ENCODE data around the gene CES4A. TPM values are rescaled to one million over a fixed set of nuclear protein-coding genes. Genes with fewer than 3 reads are reported as not detected.
A peak's percentile ranks its signal among the peaks of the same experiment; 100 is the strongest.

The CES4A gene
- total RNA-seq, 1 donor from 2014 or later = 30.1 TPM

DNA sequence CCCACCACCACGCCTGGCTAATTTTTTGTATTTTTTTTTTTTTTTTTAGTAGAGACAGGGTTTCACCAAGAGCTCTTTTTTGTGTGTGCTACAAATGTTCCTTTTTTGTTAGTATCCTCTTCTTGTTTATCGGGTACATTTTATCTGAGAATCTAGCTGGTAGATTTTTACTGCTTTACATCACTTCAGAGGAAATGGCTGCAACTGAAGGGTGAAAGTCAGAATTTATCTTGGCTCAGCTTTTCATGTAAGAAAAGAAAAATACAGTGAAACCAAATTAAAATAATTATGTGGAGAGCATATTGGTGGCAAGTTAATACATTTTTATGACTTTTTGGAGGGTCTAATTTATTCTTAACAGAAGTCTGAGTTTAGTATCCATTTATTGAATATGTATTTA is 66.5 kb downstream of the CES4A start:
- peak overlapping the region; percentile 89 for H3K27ac Mint-ChIP-seq
- no peaks in the 10 kb centered on the region for H3K9me3 Mint-ChIP-seq
- H3K36me3 Mint-ChIP-seq (ENCODE audit: low read depth) = peaks cover 52% of the 10 kb centered on the region
- no peaks in the 10 kb centered on the region for H3K27me3 Mint-ChIP-seq (ENCODE audit: low read depth)
- DNase-seq (ENCODE audit: low spot score) = no peak
- intact Hi-C loops (cut with micrococcal nuclease) = loop anchor here (1.0 to 10.0 kb wide), 6 partner anchors 16 to 507 kb away; partner anchors contain the start of gene CTCF
- H3K4me1 Mint-ChIP-seq (ENCODE audit: low read depth) = peaks cover 60% of the 10 kb centered on the region
- H3K4me3 Mint-ChIP-seq (ENCODE audit: low read depth) = peak overlapping the region; percentile 73

DNA sequence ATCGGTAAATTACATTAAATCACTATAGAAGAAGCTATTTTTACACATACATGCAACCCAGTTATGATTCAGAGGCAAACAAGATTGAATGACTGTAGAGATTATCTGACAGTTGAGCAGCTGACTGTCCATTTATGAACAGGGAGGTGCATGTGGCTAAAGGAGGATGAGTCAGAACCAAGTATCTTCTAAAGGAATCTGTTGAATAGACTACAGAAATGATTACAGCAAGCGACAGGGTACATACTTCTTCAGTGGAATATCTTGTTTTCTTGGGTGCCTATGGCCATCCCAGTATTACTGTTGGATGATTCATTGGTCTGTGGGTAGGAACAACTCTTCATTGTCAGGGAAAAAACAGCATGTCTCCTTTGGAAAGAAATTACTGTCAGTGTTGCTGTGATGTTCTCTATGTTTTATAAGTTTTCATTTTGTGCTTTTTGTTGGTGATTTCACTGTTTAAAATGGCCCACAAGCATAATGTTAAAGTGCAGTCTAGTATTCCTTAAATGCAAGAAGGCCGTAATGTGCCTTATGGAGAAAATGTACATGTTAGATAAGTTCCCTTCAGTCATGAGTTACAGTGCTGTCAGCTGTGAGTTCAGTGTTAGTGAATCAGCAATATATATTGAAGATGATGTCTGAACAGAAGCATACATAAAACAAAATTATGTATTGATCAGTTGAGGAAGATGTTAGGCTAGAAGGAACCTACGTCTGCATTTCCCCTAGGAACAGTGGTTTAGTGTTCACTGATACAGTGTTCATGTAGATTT is 67.5 kb downstream of the CES4A start:
- H3K36me3 Mint-ChIP-seq (ENCODE audit: low read depth) = peaks cover 57% of the 10 kb centered on the region
- no peaks in the 10 kb centered on the region for H3K9me3 Mint-ChIP-seq
- H3K27ac Mint-ChIP-seq = peak overlapping the region; percentile 97
- H3K4me3 Mint-ChIP-seq (ENCODE audit: low read depth) = peak overlapping the region; percentile 68
- H3K4me1 Mint-ChIP-seq (ENCODE audit: low read depth) = peaks cover 56% of the 10 kb centered on the region
- intact Hi-C loops (cut with micrococcal nuclease) = loop anchor here (1.0 to 10.0 kb wide), 5 partner anchors 17 to 181 kb away; no protein-coding TSS in a partner anchor
- no peaks in the 10 kb centered on the region for H3K27me3 Mint-ChIP-seq (ENCODE audit: low read depth)
- no peak for DNase-seq (ENCODE audit: low spot score)

Other genes starting within 250 kb of the CES4A start
- gene DYNC1LI2, start 237.0 kb upstream of the CES4A start, total RNA-seq = 54.6 and 62.7 TPM in 2 replicates
- gene TERB1, start 187.0 kb upstream of the CES4A start, total RNA-seq = 0.34 TPM in 1 of 2 replicates, not detected in the other
- gene NAE1, start 157.6 kb upstream of the CES4A start, total RNA-seq = 123 and 125 TPM in 2 replicates
- gene CA7, start 144.2 kb upstream of the CES4A start, total RNA-seq = 0.59 and 1.1 TPM in 2 replicates
- 40.6 and 40.7 TPM in 2 replicates for gene PDP2, start 108.1 kb upstream of the CES4A start, total RNA-seq
- not detected in 2 replicates for gene CDH16, start 69.7 kb upstream of the CES4A start, total RNA-seq
- gene RRAD, start 63.1 kb upstream of the CES4A start, total RNA-seq = 1.2 and 1.8 TPM in 2 replicates
- gene CIAO2B, start 54.2 kb upstream of the CES4A start, total RNA-seq = 161 and 165 TPM in 2 replicates
- 35.3 and 36.8 TPM in 2 replicates for gene CES2, start 53.1 kb upstream of the CES4A start, total RNA-seq
- gene CES3, start 27.3 kb upstream of the CES4A start, total RNA-seq = 9.4 and 10.6 TPM in 2 replicates
- gene CBFB, start 40.6 kb downstream of the CES4A start, total RNA-seq = 156 and 159 TPM in 2 replicates
- gene PHAF1, start 121.4 kb downstream of the CES4A start, total RNA-seq = 17.4 and 17.8 TPM in 2 replicates
- gene B3GNT9, start 162.4 kb downstream of the CES4A start, total RNA-seq = 5.0 and 5.1 TPM in 2 replicates
- gene TRADD, start 171.3 kb downstream of the CES4A start, total RNA-seq = 35.0 and 38.3 TPM in 2 replicates
- gene FBXL8, start 171.4 kb downstream of the CES4A start, total RNA-seq = 26.4 and 26.7 TPM in 2 replicates
- gene HSF4, start 176.2 kb downstream of the CES4A start, total RNA-seq = 33.4 and 33.9 TPM in 2 replicates
- 27.3 and 30.1 TPM in 2 replicates for gene NOL3, start 181.9 kb downstream of the CES4A start, total RNA-seq
- 57.1 and 59.5 TPM in 2 replicates for gene MATCAP1, start 195.4 kb downstream of the CES4A start, total RNA-seq
- gene EXOC3L1, start 201.5 kb downstream of the CES4A start, total RNA-seq = 0.14 TPM in 1 of 2 replicates, not detected in the other
- 132 and 139 TPM in 2 replicates for gene E2F4, start 203.6 kb downstream of the CES4A start, total RNA-seq
- 6.8 and 7.1 TPM in 2 replicates for gene ELMO3, start 210.5 kb downstream of the CES4A start, total RNA-seq
- 53.8 and 55.4 TPM in 2 replicates for gene TMEM208, start 238.5 kb downstream of the CES4A start, total RNA-seq

All from activated T-helper 2 cell treated with anti-CD3 and anti-CD28 coated beads, Interferon-gamma antibody, Interleukin-2, Interleukin-4, amounts not matched to agents 10 μg/mL and 5 μg/mL and 100 μg/mL, durations not matched to agents 14 hours and 24 hours and 36 hours (primary cell).